K562 (cell line): Measurements from ENCODE around the gene FANK1. TPM values are rescaled to one million over a fixed set of nuclear protein-coding genes. Genes with fewer than 3 reads are reported as not detected.

Experiments
- ATAC-seq: fragments of 200-7000 bp; cut with Tn5 transposase; 3 replicates; pipeline ENCODE4 v1.9.1; 2020; ENCODE audit warnings: moderate library complexity
- BruUV-seq: library from RNA; stranded (reverse); fragments of 400-500 nt; replicated peaks from 2 replicates; lab custom pipeline; 2021; lab: Mats Ljungman, UMichigan
- CTCF ChIA-PET: fragments of 300-600 bp; formaldehyde crosslinking; extraction: SDS; loops from one replicate; lab custom pipeline; 2021; ENCODE audit warnings: low intra/inter-chr PET ratio; lab: Yijun Ruan, JAX
- POLR2A ChIA-PET: fragments of 300-600, 350-650 bp; sonication (Branson Sonifier 250); formaldehyde crosslinking; extraction: SDS; loops from one replicate; lab custom pipeline; 2021; ENCODE audit warnings: antibody characterized with exemption, inconsistent platforms; lab: Yijun Ruan, JAX
- DNase-seq, 4 experiments: peaks; one replicate each; pipeline versions ENCODE4 v3.0.0 to v3.0.0-alpha.2; 2011 to 2018; ENCODE audit warnings: low spot score in 3 of 4, mixed read lengths in 3 of 4; ENCODE audit errors: extremely low read depth in 1 of 4
- FAIRE-seq: peaks from 2 replicates; lab custom pipeline; 2011; peaks lifted over from hg19 to GRCh38; lab: Jason Lieb, UNC
- H2AFZ ChIP-seq: 2 replicates; pipeline ENCODE4 v1.6.0; 2011; ENCODE audit warnings: low read depth, low read length, control low read depth, inconsistent platforms
- H3K27ac ChIP-seq: fragments of 200-600 bp; 3 replicates; pipeline ENCODE4 v1.8.0; 2011; ENCODE audit warnings: low read depth, mild to moderate bottlenecking, control low read depth, inconsistent platforms, low read length, moderate library complexity, mixed read lengths; ENCODE audit errors: extremely low read depth
- H3K27me3 ChIP-seq, 2 experiments: fragments of 300-600 bp in 1 of 2; 2 replicates in 1 of 2; 3 replicates in 1 of 2; pipeline versions ENCODE4 v1.6.0 to v1.8.0; 2011; ENCODE audit warnings: inconsistent platforms in 2 of 2, low read length in 2 of 2, mild to moderate bottlenecking in 1 of 2, mixed read lengths in 1 of 2, moderate library complexity in 1 of 2; ENCODE audit not compliant: control insufficient read depth in 2 of 2, insufficient read depth in 2 of 2
- H3K36me3 ChIP-seq: fragments of 300-600 bp; 3 replicates; pipeline ENCODE4 v1.8.0; 2011; ENCODE audit warnings: mild to moderate bottlenecking, low read length, inconsistent platforms; ENCODE audit not compliant: control insufficient read depth, insufficient read depth
- H3K4me1 ChIP-seq, 2 experiments: fragments of 200-600 bp in 1 of 2; replicated peaks in 1 of 2; 2 replicates in 1 of 2; 3 replicates in 1 of 2; pipeline versions ENCODE4 v1.5.1 to v1.8.0; 2011; ENCODE audit warnings: inconsistent platforms in 2 of 2, low read length in 2 of 2, mild to moderate bottlenecking in 1 of 2, mixed read lengths in 1 of 2, moderate library complexity in 1 of 2; ENCODE audit not compliant: control insufficient read depth in 2 of 2, insufficient read depth in 2 of 2
- H3K4me2 ChIP-seq: 2 replicates; pipeline ENCODE4 v1.6.1; 2011; ENCODE audit warnings: low read length, control low read depth, inconsistent platforms, mixed read lengths; ENCODE audit not compliant: insufficient read depth
- H3K4me3 ChIP-seq: fragments of 200-600 bp; sonication (generic), shearing (Covaris generic); 2 replicates; pipeline ENCODE4 v1.5.1; 2016; ENCODE audit warnings: control low read depth, inconsistent platforms
- H3K79me2 ChIP-seq: fragments of 200-600 bp; 3 replicates; pipeline ENCODE4 v1.8.0; 2011; ENCODE audit warnings: low read length, inconsistent platforms; ENCODE audit not compliant: control insufficient read depth, insufficient read depth
- H3K9ac ChIP-seq, 2 experiments: 2 replicates each; pipeline versions ENCODE4 v1.6.0 to v1.6.1; 2011; ENCODE audit warnings: low read depth in 2 of 2, low read length in 2 of 2, control low read depth in 1 of 2, inconsistent platforms in 1 of 2, mild to moderate bottlenecking in 1 of 2, mixed read lengths in 1 of 2; ENCODE audit not compliant: insufficient read depth in 1 of 2
- H3K9me1 ChIP-seq: one replicate; pipeline ENCODE4 v1.6.0; 2011; ENCODE audit warnings: inconsistent platforms, mild to moderate bottlenecking, low read length, moderate library complexity; ENCODE audit not compliant: control insufficient read depth, insufficient read depth
- H3K9me3 ChIP-seq: replicated peaks from 2 replicates; pipeline ENCODE4 v1.5.1; 2011; ENCODE audit warnings: low read depth, low read length, inconsistent platforms; ENCODE audit not compliant: control insufficient read depth, insufficient read depth
- H4K20me1 ChIP-seq: replicated peaks from 2 replicates; pipeline ENCODE4 v1.6.1; 2011; ENCODE audit warnings: low read length, inconsistent platforms, mixed read lengths; ENCODE audit not compliant: control insufficient read depth, insufficient read depth
- TARDBP ChIP-seq: fragments of 450-650 bp; IDR thresholded peaks from 2 replicates; pipeline ENCODE4 v1.6.1; 2016
- ZNF780A ChIP-seq: fragments of 250-450 bp; sonication (Bioruptor Pico); IDR thresholded peaks from 2 replicates; pipeline ENCODE4 v1.5.0; 2021; ENCODE audit warnings: mild to moderate bottlenecking
- WGBS: fragments of 100-300 bp; shearing (Covaris generic); methylation state at CpG from one replicate; pipeline ENCODE4 v1.1.6; 2016; ENCODE audit warnings: low coverage, mixed read lengths; ENCODE audit not compliant: insufficient coverage; ENCODE audit errors: missing lambda C conversion rate; 5-methylcytosine and 5-hydroxymethylcytosine counted together
- in situ Hi-C: fragments of 300-500 bp; cut with MboI; formaldehyde crosslinking; loops from 4 replicates; pipeline ENCODE4 v1.15.0; 2018; ENCODE audit warnings: inconsistent platforms, mixed read lengths
- intact Hi-C: fragments of 100-400 bp; cut with micrococcal nuclease; formaldehyde crosslinking; loops from 2 replicates; pipeline ENCODE4 v1.14.2; 2022
- polyA plus RNA-seq, 8 experiments: library from polyadenylated mRNA; depleted of rRNA in 4 of 8; stranded (reverse) in 5 of 8; unstranded in 3 of 8; fragments of >200 nt; fragmentation: Nextera tagmentation in 2 of 8; fragmentation: Illumina TruSeq in 1 of 8; extraction: Ambion mirVana in 2 of 8; extraction: Trizol in 1 of 8; gene quantifications; 2 replicates each; pipeline versions ENCODE4 v1.2.1 to v1.2.3, GENCODE V29; 2011 to 2014; ENCODE audit warnings: inconsistent platforms in 1 of 8, missing spikeins in 1 of 8
- total RNA-seq, 7 experiments: library from RNA; depleted of rRNA in 6 of 7; stranded (reverse); fragments of >200 nt in 6 of 7; fragmentation: Illumina TruSeq in 2 of 7; extraction: Trizol in 2 of 7; gene quantifications; 2 replicates each; pipeline versions ENCODE4 v1.2.1 to v1.2.3, GENCODE V29; 2011 to 2021; ENCODE audit warnings: low replicate concordance in 1 of 7
- TF ChIP-seq, protein P1 (sequence below): fragments of 450-650 bp; formaldehyde crosslinking; IDR thresholded peaks from 2 replicates; pipeline ENCODE4 v1.4.0; 2022; ENCODE audit warnings: missing genetic modification characterization

The FANK1 gene
- total and polyA plus RNA-seq, 9 of the 15 experiments (the other 6 are each of a cell fraction or from before 2014, with no cell fraction given): 0.11 to 2.3 (median 0.51) TPM; not detected in 1

DNA sequence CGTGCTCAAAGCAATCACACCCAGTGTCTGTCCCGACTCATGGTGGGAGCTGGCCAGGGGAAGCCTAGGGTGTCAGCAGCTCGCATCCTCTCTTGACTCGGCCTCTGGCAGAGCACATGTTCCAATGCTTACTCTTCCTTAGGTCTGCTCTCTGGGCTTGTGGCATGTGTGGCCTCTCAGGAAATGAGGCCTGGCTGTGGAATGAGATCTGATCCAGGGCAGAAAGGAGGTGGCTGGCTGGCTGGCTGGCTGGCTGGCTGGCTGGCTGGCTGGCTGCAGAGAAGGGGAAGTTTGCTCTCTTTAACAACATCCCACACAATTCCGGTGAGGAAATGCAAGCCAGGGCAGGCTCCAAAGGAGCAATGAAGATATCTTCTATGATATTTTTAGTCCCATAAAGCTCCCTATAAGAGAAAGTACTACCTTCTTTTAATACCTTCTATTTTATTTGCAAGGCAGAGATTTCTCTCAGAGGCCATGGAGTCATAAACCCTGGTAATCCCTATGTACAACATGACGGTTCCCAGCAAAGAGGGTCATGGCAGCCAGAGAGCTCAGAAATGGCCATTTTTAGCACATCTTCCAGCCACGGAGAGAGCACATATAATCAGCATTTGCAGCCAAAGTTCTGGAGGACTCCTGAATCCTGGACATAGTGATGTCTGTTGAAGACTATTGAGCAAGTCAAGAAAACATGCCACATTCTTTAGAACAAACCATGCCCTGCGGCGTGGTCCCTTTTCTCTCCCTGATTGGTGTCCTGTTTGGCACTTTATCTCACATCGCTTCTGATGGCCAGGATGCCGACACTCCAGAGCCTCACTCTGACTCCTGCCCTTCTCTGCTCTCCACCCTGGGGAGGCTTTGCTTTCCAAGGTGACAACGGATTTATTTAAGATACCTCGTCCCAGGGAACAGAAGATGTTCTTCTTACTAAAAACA, 153.7 kb downstream of the FANK1 start:
- BruUV-seq: no TSS peak
- in situ Hi-C loops: no loop called here
- peaks cover 0 to 5% of the 10 kb centered on the region in 2 experiments; a peak in 1 of 5 replicates for H3K27me3 ChIP-seq
- POLR2A ChIA-PET: interaction anchor here (0.8 kb wide), 1 partner anchor 243 kb away, joined by 3 read pairs; no protein-coding TSS in a partner anchor
- no peak overlapping the region for H3K4me3 ChIP-seq
- no peaks in the 10 kb centered on the region for H3K79me2 ChIP-seq
- no peak overlapping the region for H3K9ac ChIP-seq
- H3K36me3 ChIP-seq: no peaks in the 10 kb centered on the region
- FAIRE-seq: no peak
- no peak overlapping the region for H3K27ac ChIP-seq
- no peak overlapping the region for H2AFZ ChIP-seq
- H3K9me1 ChIP-seq: no peaks in the 10 kb centered on the region
- no peak for DNase-seq
- CTCF ChIA-PET: no interaction called here
- H4K20me1 ChIP-seq: no peaks in the 10 kb centered on the region
- no peaks in the 10 kb centered on the region for H3K9me3 ChIP-seq
- H3K4me1 ChIP-seq: no peaks in the 10 kb centered on the region
- TF ChIP-seq TARDBP (no peak), ZNF780A (CRISPR knock-in tag) (no peak)
- TF ChIP-seq, protein P1, sequence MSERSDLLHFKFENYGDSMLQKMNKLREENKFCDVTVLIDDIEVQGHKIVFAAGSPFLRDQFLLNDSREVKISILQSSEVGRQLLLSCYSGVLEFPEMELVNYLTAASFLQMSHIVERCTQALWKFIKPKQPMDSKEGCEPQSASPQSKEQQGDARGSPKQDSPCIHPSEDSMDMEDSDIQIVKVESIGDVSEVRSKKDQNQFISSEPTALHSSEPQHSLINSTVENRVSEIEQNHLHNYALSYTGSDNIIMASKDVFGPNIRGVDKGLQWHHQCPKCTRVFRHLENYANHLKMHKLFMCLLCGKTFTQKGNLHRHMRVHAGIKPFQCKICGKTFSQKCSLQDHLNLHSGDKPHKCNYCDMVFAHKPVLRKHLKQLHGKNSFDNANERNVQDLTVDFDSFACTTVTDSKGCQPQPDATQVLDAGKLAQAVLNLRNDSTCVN (CRISPR knock-in tag): no peak
- 0% methylated on average over 13 of the region's 13 CpGs for WGBS
- intact Hi-C loops: no loop called here
- no peak overlapping the region for H3K4me2 ChIP-seq
- ATAC-seq: no peak
